GM12878 (cell line): ENCODE results near the gene CLN3. TPM values are rescaled to one million over a fixed set of nuclear protein-coding genes. Genes with fewer than 3 reads are reported as not detected.

Experiments
- CTCF ChIP-seq, 3 experiments: IDR thresholded peaks in 2 of 3; conservative IDR thresholded peaks in 1 of 3; 2 replicates each; pipeline ENCODE4 v1.5.1; 2011; ENCODE audit warnings: low read depth in 3 of 3, low read length in 3 of 3, mild to moderate bottlenecking in 3 of 3, control low read depth in 2 of 3, moderate library complexity in 2 of 3, inconsistent platforms in 1 of 3, mixed read lengths in 1 of 3; ENCODE audit not compliant: control insufficient read depth in 2 of 3, insufficient read depth in 1 of 3; ENCODE audit errors: extremely low read depth in 1 of 3
- EZH2 ChIP-seq: IDR thresholded peaks from 2 replicates; pipeline ENCODE4 v1.6.1; 2012; ENCODE audit warnings: low read depth, mild to moderate bottlenecking, control low read depth, inconsistent platforms, low read length, borderline replicate concordance; ENCODE audit not compliant: control insufficient read depth
- REST ChIP-seq: IDR thresholded peaks from 2 replicates; pipeline ENCODE4 v1.6.1; 2012; ENCODE audit warnings: mild to moderate bottlenecking, low read depth, low read length
- SIN3A ChIP-seq: IDR thresholded peaks from 2 replicates; pipeline ENCODE4 v1.6.1; 2012; ENCODE audit warnings: low read depth, low read length, improper control_type of control experiment
- polyA plus RNA-seq, 11 experiments: library from polyadenylated mRNA; depleted of rRNA in 4 of 11; unstranded in 6 of 11; stranded (reverse) in 5 of 11; fragments of >200 nt; fragmentation: Nextera tagmentation in 4 of 11; fragmentation: Illumina TruSeq in 1 of 11; extraction: Ambion mirVana in 4 of 11; extraction: Trizol in 1 of 11; gene quantifications; 1 replicate in 1 of 11; 2 replicates in 10 of 11; pipeline versions ENCODE4 v1.2.1 to v1.2.3, GENCODE V29; 2011 to 2016; ENCODE audit warnings: inconsistent platforms in 2 of 11, missing spikeins in 2 of 11, low read depth in 1 of 11
- total RNA-seq, 4 experiments: library from RNA; depleted of rRNA in 3 of 4; stranded (reverse); fragments of >200 nt in 3 of 4; fragmentation: Illumina TruSeq in 1 of 4; extraction: Trizol in 1 of 4; gene quantifications; 2 replicates each; pipeline versions ENCODE4 v1.2.1 to v1.2.3, GENCODE V29; 2013 to 2021

Gene CLN3
- total and polyA plus RNA-seq, 10 of the 15 experiments (the other 5 are each of a cell fraction or from before 2014, with no cell fraction given) = 2.3 to 25.0 (median 16.6) TPM

- TF ChIP-seq CTCF (IDR thresholded peaks at IDR 0.05 in 2 of 3, conservative IDR thresholded peaks at IDR 0.05 in 1 of 3; ENCODE audit: control insufficient read depth in 2 of 3, extremely low read depth in 1 of 3, insufficient read depth in 1 of 3, low read depth in 3 of 3, low read length in 3 of 3) = no peak
- no peak for TF ChIP-seq REST
- no peak for TF ChIP-seq SIN3A
- TF ChIP-seq EZH2 = no peak
These were observed 20.2 kb upstream of the CLN3 start (continued) for GRCh38 chr16:28511801-28512789.
